Endothelial cell (in vitro differentiated cells): ENCODE data around the gene MICU1. TPM values are rescaled to one million over a fixed set of nuclear protein-coding genes. Genes with fewer than 3 reads are reported as not detected.

Experiments used
- DNase-seq: peaks from one replicate; pipeline ENCODE4 v3.0.0; 2021; ENCODE audit warnings: low spot score
- H3K27ac Mint-ChIP-seq: one replicate; pipeline ENCODE4 v1.8.0; 2021; ENCODE audit warnings: mixed read lengths, inconsistent platforms; ENCODE audit not compliant: unreplicated experiment
- H3K27me3 Mint-ChIP-seq: one replicate; pipeline ENCODE4 v1.8.0; 2021; ENCODE audit warnings: mild to moderate bottlenecking, moderate library complexity, mixed read lengths, inconsistent platforms; ENCODE audit not compliant: unreplicated experiment
- H3K36me3 Mint-ChIP-seq: one replicate; pipeline ENCODE4 v1.8.0; 2021; ENCODE audit warnings: mild to moderate bottlenecking, low read depth, mixed read lengths, inconsistent platforms; ENCODE audit not compliant: unreplicated experiment
- H3K4me1 Mint-ChIP-seq: one replicate; pipeline ENCODE4 v1.8.0; 2021; ENCODE audit warnings: mild to moderate bottlenecking, mixed read lengths, inconsistent platforms; ENCODE audit not compliant: unreplicated experiment
- H3K4me3 Mint-ChIP-seq: one replicate; pipeline ENCODE4 v1.8.0; 2021; ENCODE audit warnings: mild to moderate bottlenecking, mixed read lengths, inconsistent platforms; ENCODE audit not compliant: unreplicated experiment
- H3K9me3 Mint-ChIP-seq: one replicate; pipeline ENCODE4 v1.8.0; 2021; ENCODE audit warnings: mixed read lengths, inconsistent platforms; ENCODE audit not compliant: unreplicated experiment
- total RNA-seq: library from RNA; stranded (reverse); fragmentation: NEBNext Ultra II Directional; extraction: Animal tissue kit (Norgen Biotek cat#: 25700); gene quantifications from one replicate; pipeline ENCODE4 v1.2.1, GENCODE V29; 2021; ENCODE audit not compliant: unreplicated experiment
- TF ChIP-seq, protein P1 (sequence below): fragments of 200-600 bp; sonication (generic); IDR thresholded peaks from one replicate; pipeline ENCODE4 v1.5.0; 2021; ENCODE audit warnings: antibody characterized with exemption; ENCODE audit not compliant: unreplicated experiment

Gene MICU1
- total RNA-seq, 1 donor from 2014 or later, result 39.9 TPM

DNA sequence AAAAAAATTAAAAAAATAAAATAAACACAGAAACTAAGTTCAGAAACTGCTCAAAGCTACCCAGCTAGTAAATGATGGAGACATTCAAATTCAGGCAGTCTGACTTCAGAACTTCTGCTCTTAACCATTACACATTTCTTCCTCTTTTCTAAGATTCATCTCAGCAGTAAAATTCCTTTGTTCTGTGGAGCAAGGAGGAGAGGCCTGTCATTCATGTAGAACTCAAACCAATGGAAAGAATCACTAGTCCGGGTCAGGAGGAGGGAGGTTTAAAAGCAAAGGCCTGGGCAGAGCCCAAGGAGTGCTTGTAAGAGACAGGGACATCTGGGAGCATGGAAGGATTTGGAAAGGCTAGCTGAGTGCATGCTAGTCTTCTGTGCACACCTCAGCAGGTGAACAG, 233.3 kb downstream of the MICU1 start:
- no peaks in the 10 kb centered on the region for H3K4me1 Mint-ChIP-seq
- DNase-seq, result no peak
- peaks cover 6% of the 10 kb centered on the region for H3K36me3 Mint-ChIP-seq
- H3K27ac Mint-ChIP-seq, result no peak overlapping the region
- no peak overlapping the region for H3K4me3 Mint-ChIP-seq
- H3K9me3 Mint-ChIP-seq, result no peaks in the 10 kb centered on the region
- TF ChIP-seq, protein P1, sequence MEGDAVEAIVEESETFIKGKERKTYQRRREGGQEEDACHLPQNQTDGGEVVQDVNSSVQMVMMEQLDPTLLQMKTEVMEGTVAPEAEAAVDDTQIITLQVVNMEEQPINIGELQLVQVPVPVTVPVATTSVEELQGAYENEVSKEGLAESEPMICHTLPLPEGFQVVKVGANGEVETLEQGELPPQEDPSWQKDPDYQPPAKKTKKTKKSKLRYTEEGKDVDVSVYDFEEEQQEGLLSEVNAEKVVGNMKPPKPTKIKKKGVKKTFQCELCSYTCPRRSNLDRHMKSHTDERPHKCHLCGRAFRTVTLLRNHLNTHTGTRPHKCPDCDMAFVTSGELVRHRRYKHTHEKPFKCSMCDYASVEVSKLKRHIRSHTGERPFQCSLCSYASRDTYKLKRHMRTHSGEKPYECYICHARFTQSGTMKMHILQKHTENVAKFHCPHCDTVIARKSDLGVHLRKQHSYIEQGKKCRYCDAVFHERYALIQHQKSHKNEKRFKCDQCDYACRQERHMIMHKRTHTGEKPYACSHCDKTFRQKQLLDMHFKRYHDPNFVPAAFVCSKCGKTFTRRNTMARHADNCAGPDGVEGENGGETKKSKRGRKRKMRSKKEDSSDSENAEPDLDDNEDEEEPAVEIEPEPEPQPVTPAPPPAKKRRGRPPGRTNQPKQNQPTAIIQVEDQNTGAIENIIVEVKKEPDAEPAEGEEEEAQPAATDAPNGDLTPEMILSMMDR, result no peak
- H3K27me3 Mint-ChIP-seq, result peaks cover 3% of the 10 kb centered on the region

- Mint-ChIP-seq H3K4me3 (no peak overlapping the region), H3K27ac (no peak overlapping the region), H3K4me1 (no peaks in the 10 kb centered on the region), H3K36me3 (peaks cover 6% of the 10 kb centered on the region), H3K27me3 (peaks cover 3% of the 10 kb centered on the region), H3K9me3 (no peaks in the 10 kb centered on the region)
- TF ChIP-seq, protein P1, result no peak
- DNase-seq, result no peak
Measured at GRCh38 chr10:72390764-72391163, 235.1 kb downstream of the MICU1 start.

DNA sequence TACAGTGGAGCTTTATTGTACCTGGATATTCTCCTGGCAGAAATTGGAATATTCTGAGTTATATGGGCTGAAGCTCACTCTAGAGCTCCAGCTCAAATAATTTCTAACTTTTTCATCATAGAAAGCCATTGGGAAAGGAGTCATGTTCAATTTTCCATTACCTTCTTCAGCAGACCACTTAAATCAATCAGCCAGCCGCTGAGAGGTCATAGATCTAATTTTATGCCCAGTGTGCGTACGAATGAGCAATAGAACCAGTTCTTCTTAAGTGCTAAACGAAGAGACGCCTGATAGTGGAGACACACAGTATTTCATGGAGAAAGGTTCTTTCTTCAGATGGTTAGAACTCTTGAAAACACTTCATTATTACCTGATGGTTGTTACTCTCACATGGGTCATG, 236.2 kb downstream of the MICU1 start:
- no peak for DNase-seq
- TF ChIP-seq, protein P1, result no peak
- H3K9me3 Mint-ChIP-seq, result no peaks in the 10 kb centered on the region
- no peak overlapping the region for H3K27ac Mint-ChIP-seq
- H3K27me3 Mint-ChIP-seq, result peaks cover 3% of the 10 kb centered on the region
- no peak overlapping the region for H3K4me3 Mint-ChIP-seq
- H3K4me1 Mint-ChIP-seq, result peaks cover 2% of the 10 kb centered on the region
- H3K36me3 Mint-ChIP-seq, result peaks cover 3% of the 10 kb centered on the region

- H3K4me3 Mint-ChIP-seq, result no peak overlapping the region
Measured at GRCh38 chr10:72389014-72389413, 236.9 kb downstream of the MICU1 start.

DNA sequence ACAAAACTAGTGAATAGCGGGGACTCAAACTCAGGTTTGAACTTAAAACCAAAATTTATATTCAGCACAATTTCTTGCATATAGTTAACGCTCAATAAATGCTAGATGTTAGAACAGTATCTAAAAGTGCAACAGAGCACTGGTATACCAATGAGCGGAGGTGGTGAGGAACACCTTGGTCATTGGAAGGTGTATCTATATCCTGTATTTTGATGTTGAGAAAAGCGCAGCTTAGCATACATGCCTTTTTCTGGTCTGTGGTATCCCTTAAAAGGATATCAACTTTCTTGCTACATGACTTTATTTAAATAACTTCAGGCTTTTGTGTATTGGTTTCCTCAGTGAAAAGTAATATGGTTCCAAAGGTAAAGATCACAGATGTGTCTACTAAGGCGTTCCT, 237.8 kb downstream of the MICU1 start:
- Mint-ChIP-seq H3K9me3 (no peaks in the 10 kb centered on the region), H3K27ac (no peak overlapping the region), H3K36me3 (no peaks in the 10 kb centered on the region), H3K27me3 (peaks cover 1% of the 10 kb centered on the region), H3K4me3 (no peak overlapping the region), H3K4me1 (peaks cover 2% of the 10 kb centered on the region)
- TF ChIP-seq, protein P1, result no peak
- DNase-seq, result no peak

More at GRCh38 chr10:72389014-72389413, 236.9 kb downstream of the MICU1 start:
- Mint-ChIP-seq H3K27me3 (peaks cover 3% of the 10 kb centered on the region), H3K36me3 (no peaks in the 10 kb centered on the region), H3K4me1 (peaks cover 2% of the 10 kb centered on the region), H3K27ac (no peak overlapping the region), H3K9me3 (no peaks in the 10 kb centered on the region)
- TF ChIP-seq, protein P1, result no peak
- no peak for DNase-seq
